HG02623 (cell line): ENCODE measurements around the gene KIAA1671.

Source experiments
- ATAC-seq: cut with Tn5 transposase; IDR thresholded peaks from one replicate; pipeline ENCODE4 v1.9.1; 2021; ENCODE audit warnings: moderate library complexity; ENCODE audit not compliant: unreplicated experiment

The KIAA1671 gene

DNA sequence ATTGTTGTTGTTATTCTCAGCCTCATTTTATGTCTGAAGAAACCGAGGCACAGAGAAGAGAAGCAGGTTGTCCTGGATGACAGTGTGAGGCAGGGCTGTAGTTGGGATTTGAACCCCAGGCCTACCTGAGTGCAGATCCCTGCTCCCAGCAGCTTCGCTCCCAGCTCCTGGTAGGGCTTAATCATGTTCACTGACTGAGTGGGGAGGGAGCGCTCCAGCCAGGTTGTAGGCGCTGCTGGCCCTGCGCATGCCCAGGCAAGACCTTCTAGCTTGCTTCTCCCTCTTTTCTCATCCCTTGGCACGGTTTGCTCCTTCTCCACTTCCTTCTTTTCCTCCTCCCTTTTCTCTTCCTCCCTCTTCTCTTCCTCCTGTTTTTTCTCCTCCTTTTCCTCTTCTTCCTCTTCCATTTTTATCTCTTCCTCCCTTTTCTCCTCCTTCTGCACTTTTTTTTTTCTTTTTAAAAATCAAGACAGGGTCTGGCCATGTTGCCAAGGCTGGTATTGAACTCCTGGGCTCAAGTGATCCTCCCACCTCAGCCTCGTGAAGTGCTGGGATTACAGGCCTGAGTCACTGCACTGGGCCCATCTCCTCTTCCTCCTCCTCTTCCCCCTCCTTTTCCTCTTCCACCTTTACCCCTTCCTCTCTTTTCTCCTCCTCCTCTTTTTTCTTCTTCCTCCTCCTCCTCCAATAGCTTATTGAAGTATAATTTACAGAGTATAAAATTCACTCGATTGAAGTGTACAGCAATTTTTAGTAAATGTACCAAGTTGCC lies 109.3 kb downstream of the KIAA1671 start:
- ATAC-seq, result no peak

DNA sequence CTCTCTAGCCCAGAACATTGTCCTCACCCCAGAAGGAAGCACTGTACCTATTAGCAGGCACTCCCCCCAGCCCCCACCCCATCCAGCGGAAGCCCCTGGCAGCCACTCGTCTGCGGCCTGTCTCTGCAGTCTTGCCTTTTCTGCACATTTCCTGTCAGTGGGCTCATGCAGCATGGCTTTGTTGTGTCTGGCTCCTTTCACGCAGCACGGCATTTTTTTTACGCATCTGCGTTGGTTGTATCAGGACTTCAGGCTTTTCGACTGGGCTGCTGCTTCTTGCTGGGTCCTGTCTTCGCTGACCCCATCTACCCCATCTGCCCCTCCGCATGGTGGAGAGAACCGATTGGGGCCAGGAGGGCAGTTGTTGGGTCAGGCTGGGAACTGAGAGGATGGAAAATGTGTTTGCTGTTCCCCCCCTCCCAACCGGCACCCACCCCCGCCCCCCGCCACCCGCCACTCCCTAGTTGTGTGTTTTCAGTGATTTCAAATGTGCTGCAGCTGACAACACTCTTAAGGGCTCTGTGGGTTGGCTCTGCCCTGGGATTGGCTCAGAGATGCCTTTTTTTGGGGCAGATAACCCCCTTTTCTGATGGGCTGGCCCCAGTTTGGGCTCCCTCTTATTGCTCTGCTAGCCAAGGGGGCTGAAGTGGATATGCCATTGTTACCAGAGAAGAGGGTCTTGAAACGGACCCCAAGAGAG lies 110.0 kb downstream of the KIAA1671 start:
- ATAC-seq, result no peak

GRCh38 chr22:25064894-25065560 lies 112.5 kb downstream of the KIAA1671 start:
- ATAC-seq, result no peak

- no peak for ATAC-seq
Measured at GRCh38 chr22:25066861-25067435, 114.4 kb downstream of the KIAA1671 start.

GRCh38 chr22:25067851-25068421 lies 115.4 kb downstream of the KIAA1671 start:
- ATAC-seq, result no peak

DNA sequence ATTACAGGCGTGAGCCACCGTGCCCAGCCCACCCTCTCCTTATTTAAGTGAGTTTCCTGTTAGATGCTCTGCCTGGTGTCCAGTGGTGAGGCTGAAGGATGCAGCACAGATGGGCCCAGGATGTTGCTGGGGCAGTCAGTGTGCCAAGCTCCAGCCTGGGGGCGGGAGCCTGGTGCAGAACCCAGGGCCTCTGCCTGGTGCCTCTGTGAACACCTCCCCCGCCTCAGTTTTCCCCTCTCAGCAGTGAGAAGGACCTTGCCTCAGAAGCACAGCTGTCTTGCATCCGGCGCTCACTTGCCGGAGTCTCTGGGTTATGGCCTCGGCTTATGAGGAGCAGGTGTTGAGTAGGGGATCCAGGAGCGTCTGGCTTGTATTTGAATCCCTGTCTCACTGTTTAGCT lies 116.2 kb downstream of the KIAA1671 start:
- ATAC-seq, result no peak

DNA sequence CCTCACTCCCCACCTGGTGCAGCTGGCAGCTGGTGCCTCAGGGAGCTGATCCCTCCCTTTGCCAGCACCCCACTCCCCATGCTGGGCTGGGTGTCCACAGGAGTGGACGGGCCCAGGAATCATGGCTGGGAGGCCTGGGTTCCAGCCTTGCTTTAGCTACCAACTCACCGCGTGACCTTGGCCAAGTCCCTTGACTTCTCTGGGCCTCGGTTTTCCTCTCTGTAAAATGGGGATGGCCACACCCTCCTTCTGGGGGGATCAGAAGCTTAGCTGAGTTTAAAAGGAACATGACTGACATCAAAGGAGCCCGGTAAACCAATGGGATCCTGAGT lies 116.9 kb downstream of the KIAA1671 start:
- no peak for ATAC-seq

DNA sequence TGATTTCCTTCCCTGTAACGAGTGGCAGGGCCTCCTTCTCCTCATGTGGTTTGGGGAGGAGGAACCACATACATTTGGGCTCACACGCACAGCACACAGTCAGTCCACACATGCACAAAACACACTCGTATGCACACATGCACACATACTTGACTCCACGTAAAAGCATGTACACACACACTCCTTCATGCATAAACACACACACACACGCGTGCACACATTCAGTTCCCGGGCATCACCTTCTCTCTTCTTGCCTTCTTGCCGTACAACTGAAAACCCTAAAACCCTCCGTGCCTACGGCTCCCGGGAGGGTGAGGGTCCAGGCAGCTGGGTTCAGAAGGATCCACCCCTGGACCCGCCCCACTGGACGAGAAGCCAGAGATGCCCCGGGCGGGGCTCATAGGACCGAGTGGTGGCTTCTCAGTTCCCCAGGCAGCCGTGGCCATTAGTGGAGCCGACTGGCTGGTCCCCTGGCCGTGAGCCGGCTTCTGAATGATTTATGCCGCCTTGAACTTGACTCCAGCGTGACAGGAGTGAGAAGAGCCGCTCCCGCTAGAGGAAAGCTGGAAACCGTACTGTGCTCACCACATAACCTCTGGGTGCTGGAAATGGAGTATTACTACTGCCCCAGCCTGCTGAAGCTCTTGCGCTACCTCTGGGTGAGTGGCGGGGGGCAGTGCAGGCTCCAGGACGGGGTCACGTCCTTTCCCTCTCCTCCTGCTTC lies 117.4 kb downstream of the KIAA1671 start:
- no peak for ATAC-seq

DNA sequence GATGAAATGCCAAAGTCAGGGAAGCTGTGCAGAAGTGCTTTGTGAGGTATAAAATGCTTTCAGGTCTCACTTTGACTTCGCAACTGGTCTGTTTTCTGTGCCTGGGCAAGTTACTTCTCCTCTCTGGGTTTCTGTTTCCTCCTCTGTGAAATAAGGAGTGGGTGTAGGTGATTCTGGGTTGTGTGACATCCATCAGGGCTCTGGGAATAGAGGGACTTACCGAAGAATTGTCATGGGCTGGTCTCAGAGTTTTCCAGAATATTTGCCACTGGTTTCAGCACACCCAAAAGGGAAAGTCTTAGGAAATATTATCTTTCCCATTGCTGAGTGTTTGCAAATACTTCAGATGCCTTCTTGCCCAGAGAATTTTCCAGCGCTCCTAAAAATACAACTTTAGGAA lies 118.4 kb downstream of the KIAA1671 start:
- no peak for ATAC-seq

DNA sequence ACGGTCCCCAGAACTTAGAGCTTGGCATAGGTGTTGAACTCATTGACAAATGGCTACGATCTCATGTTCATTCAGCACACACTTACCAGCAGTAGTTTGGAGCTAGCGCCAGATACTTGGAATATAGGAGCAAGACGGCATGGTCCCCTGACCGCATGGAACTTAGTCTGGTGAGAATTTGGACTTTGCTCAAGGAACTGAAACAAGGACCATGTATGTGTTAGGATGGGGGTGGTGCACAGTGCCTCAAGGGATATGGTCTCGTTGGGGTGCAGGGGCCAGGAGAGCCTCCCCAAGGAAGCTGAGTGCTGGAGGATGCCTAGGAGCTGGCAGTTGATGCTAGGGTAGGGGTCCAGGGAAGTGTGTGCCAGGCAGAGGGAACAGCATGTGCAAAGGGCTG lies 119.2 kb downstream of the KIAA1671 start:
- no peak for ATAC-seq

DNA sequence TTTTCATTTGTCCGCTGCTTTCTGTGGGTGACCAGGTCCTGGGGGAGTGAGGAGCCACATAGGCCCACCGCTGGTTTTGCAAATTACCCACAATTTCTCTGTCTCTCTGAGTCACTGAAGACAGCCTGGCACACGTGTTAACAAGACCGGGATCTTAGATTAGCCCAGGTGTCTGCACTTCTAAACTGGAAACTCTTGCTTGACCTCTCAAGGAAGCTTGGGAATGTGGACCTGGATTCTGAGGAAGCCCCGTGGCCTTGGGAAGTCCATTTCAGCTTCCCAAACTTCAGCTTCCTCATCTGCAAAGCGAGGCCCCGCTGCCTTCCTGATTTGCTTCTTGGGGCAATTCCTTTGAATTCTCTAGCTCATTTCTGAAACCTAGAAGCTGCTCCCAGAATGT lies 119.9 kb downstream of the KIAA1671 start:
- ATAC-seq, result no peak

- no peak for ATAC-seq
Measured at GRCh38 chr22:25076336-25076735, 123.8 kb downstream of the KIAA1671 start.

GRCh38 chr22:25077056-25077455 lies 124.5 kb downstream of the KIAA1671 start:
- no peak for ATAC-seq

GRCh38 chr22:25077964-25078363 lies 125.4 kb downstream of the KIAA1671 start:
- ATAC-seq, result no peak

DNA sequence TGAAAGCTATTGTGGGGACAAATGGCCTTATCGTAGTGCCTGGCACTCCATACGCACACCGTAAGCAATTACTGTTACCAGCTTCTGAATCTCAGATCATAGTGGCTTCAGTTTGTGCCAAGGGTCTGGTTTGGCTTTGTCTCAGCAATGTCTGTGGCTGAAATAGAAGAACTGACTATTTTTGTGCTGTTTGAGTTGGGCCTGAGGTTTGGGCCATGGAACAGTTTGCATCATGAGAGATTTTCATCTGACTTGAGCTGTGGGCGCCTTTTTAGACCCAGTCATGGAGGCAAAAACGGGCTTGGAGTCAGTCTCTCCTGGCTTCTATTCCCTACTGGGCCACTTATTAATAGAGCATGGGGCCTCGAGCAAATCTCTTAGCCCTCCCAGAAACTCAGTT lies 126.1 kb downstream of the KIAA1671 start:
- ATAC-seq, result no peak

DNA sequence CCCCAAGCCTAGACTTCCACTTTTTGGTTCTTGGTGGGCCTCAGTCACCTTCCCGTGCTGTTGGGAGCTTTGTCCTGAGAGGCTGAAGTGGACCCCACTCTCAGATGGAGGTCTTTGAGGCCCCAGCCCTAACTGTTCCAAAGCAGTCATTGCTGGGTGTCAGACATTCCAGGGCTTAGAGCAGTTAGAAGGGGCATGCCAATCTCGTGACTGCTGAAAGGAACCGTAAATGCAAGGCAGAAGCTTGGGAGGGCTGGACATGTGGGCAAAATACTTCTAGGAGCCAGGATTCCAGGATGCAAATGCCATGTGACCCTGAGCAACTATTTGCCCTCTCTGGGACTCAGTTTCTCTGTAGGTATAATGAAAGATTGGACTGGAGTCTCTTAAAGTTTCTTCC lies 128.3 kb downstream of the KIAA1671 start:
- no peak for ATAC-seq

DNA sequence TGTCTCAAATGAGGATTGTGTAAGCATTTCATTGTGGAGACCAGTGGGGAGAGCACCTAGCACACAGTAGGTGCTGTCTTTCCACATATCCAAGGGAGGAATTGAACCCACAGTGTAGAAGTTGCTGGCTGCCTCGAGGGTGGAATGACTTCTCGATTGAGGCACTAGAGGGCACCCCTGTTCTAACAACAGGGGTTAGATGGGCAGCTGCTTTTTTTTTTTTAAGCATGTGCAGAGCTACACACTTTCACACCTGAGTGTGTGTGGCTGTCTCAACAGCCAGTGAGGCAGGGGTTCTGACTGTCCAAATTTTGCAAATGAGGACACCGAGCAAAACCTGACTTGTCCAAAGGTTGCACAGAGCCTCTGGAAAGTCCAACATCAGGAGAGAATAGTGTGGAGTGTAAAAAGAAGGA lies 128.9 kb downstream of the KIAA1671 start:
- ATAC-seq, result no peak

- no peak for ATAC-seq
Measured at GRCh38 chr22:25082096-25082495, 129.6 kb downstream of the KIAA1671 start.

DNA sequence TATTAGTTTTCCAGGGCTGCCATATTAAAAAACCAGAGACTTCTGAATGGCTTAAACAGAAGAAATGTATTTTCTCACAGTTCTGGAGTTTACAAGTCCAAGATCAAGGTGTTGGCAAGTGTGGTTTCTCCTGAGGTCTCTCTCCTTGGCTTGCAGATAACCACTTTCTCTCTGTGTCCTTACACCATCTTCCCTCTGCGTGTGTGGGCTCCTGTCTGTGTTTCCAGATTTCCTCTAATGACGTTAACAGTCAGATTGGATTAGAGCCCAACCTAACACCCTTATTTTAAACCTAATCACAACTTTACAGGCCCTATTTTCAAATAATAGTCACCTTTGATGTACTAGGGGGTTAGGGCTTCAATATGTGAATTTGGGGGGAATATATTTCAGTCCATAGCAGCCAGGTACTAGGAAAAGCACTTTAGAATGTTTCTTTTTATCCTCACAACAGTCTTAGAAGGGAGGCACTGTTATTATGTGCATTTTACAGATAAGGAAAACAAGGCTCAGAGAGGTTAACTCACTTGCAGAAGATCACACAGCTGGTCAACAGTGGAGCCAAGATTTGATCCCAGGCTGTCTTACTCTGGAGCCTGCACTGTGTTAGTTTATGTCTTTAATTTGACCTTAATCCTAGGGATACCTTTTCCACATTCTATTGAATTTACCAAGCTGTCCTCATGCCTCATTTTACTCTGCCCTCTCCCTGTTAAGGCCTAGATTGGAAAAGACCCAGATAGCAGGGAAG lies 130.7 kb downstream of the KIAA1671 start:
- ATAC-seq, result no peak

DNA sequence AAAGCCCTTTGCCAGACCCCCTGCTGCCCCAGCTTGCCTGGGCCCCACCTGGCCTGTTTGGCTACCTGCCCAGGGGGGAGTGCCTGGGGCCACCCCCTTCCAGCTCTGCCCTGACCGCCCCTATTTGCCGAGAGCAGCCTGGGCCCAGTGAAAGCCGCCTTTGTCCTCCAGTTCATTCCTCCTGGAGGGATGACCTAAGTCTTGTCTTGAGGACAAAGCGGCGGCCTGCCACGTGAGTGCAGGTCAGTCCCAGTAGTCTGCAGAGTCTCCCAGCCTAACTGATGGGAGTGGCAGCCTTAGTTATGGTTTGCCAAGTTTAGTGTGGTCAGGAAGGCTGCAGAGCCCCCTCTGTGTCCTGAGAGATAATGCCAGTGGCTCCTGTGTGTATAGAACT lies 131.3 kb downstream of the KIAA1671 start:
- no peak for ATAC-seq
